NCI-H1417 (cell line): ENCODE data around the gene RAD23B.
A peak's percentile ranks its signal among the peaks of the same experiment; 100 is the strongest.
"Not testable (repeated sequence)": the region's sequence is repeated elsewhere in the genome, so short reads cannot be mapped to it uniquely, and the experiment has no call there.

Source experiments
- DNase-seq, 3 experiments: peaks; one replicate each; lab custom pipeline; 2025; lab: John Stamatoyannopoulos, UW

Gene RAD23B

DNA sequence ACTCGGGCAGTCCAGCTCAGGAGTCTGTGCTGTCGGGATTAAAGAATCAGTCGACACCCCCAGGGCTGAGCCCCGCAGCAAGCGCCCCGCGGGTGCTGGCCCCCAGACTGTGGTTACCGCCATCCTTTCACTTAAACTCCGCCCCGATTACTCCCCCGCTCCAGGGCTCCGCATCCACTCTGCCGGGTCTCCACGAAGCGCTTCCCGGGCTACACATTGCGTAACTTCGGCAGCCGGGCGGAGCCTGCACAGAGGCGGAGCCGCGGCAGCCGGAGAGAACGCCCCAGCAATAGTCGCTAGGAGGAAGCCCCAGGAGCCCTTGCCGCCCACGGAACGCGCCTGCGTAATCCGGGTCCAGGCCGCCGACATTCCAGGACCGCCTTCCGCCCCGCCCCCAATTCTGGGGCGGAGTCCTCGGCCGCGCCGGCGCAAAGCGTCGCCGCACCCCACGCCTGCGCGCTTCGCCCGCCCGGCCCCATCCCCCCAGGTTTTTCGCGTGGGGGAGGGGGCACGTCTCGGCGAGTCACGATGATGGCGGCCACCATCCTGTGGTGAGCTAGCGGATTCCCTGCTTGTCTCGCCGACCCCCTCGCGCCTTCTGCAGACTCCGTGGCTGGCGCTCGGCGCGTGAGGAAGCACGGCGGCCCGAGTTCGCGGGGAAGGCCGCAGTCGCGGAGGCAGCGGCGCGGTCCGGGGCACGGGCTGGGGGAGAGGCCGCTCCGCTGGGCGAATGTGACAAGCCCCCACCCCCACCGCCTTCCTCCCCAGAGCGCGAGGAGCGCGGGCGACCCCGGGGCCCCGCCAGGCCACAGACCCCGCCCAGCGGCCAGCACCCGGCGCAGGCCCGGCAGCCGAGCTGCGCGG is at the start of gene RAD23B:
TSS of gene RAD23B (plus strand) at position 521 of the 864 bp plus-strand sequence. CDS start 351 bp downstream, outside the sequence.
- peak; percentile 95 to 99 (median 99) for DNase-seq

DNA sequence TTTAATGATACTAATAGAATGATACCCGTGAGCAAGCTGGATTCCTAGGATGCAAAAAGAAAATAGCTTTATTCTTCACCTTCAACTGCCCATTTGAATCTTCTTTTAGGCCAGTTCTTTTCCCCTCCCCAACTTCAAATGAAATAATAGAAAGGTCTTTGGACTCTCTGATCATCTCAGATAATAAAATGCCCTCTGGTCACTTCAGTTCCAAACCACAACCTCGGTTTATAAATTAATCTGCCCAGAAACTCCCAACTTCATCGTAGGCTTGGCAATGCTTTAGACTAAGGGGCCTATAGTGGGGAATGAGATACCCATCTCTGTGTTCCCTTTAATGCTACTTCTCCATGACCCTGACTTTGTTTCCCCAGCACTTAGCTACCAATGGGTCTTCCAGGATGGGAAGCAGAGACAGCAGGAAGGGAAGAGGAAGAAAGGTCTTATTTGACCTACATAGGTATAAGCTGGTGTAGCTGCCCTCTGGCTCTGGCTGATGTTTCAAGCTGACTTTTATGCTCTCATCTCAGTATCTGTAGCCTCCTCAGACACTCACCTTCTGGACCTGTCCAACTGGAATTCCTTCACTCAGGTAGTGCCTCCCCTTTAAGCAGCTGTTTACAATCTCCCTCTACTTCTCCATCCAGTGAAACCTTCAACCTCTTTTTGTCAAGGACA is 47.2 kb upstream of the RAD23B start:
- DNase-seq = no peak

DNA sequence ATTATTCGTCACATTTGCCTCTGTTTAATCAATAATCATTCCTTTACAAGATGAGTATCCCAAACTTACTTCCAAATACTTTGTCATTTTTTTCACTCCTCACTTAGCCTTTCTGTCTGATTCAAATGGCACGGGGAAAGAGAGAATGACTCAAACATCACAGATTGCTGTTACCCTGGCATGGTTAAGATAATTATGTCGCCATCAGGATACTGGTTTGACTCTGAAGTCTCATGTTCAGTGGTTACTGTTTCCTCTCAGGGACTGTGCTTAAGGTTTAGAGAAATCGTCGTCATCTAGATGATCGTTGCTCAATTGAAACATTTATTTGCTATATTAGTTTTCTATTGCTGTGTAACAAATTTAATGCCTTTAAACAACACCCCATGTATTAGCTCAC is 45.2 kb upstream of the RAD23B start:
- DNase-seq = no peak

DNA sequence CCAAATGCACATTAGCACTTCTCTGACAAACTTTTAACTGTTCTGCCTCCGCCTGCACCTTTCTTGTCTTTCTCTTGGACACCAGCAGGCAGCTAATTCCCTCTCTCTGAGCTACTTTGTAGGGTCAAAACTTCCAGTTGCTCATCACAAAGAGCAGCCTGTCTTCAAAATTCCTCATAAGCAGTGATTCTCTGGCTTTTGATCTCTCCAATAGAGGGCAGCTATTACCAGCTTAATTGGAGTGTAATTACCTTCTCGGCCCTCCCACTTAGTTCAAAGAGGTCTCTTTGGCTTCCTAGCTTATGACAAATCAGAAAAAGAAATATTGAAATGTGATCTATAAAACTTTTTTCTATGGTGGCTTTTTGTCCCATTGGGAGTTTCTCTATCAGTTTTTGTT is 43.6 kb upstream of the RAD23B start:
- DNase-seq = peak in 2 of 3 experiments; percentile 25 to 66

DNA sequence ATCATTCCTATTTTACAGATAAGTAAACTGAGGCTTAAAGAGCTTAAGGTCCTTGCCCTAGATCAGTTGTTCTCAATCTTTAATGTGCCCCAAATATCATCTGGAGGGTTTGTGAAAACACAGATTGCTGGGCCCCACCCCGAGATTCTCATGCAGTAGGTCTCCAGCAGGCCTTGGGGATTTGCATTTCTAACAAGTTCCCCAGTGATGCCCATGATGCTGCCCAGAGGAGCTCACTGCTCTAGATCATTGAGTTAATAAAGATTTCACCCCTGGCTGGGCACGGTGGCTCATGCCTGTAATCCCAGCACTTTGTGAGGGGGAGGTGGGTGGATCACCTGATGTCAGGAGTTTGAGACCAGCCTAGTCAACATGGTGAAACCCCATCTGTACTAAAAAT is 42.8 kb upstream of the RAD23B start:
- DNase-seq = no peak

DNA sequence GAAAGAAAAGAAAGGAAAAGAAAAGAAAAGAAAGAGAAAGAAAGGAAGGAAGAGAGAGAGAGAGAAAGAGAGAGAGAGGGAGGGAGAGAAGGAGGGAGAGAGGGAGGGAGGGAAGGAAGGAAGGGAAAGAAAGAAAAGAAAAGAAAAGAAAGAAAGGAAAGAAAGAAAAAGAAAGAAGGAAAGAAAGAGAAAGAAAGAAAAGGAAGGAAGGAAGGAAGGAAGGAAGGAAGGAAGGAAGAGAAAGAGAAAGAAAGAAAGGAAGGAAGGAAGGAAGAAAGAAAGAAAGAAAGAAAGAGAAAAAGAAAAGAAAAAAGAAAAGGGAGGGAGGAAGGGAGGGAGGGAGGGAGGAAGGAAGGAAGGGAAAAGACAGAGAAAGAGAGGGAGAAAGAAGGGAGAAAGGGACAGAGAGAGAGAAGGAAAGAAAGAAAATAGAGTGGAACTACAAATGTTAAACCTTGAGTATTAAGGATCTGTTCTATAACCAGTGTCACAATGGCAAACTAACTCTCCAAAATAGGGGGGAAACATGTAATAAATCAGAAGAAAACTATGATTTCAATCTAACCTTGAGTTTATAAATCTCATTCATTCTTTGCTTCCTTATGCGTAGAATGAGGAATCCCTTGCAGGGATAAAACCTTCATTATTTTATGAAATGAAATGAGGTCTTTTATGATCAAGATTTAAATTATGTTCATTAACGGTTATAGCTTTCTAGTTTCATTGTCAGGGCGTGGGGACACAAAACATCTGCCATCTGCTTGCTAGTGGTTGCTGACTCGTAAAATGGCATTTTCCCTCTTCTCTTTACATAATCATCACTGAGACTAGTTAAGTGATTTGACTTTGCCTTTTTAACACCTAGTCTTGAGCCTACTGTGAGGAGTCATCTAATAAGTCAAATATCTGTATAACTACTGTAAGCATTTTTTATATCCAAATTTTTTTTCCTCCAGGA is 40.7 kb upstream of the RAD23B start:
- peak in 2 of 3 experiments; percentile 39 to 82 for DNase-seq

DNA sequence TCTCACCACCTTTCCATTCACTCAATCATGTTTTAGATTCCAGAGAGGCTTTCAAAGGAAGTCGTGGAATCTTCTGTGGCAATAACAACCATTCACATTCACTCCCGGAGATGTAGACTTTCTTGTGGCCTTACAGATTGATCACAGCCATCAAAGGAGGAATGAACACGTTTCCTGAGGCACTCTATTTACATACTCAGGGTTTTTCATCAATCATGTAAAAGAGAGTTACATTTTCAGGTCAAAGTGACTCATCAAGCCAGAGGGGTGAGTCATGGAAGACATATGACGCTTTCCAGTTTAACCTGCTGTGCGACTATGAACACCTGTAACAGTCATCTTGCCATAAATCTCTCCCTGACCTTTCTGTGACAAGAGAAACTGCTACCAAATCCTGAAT is 39.3 kb upstream of the RAD23B start:
- DNase-seq = peak in 2 of 3 experiments; percentile 65 to 93

DNA sequence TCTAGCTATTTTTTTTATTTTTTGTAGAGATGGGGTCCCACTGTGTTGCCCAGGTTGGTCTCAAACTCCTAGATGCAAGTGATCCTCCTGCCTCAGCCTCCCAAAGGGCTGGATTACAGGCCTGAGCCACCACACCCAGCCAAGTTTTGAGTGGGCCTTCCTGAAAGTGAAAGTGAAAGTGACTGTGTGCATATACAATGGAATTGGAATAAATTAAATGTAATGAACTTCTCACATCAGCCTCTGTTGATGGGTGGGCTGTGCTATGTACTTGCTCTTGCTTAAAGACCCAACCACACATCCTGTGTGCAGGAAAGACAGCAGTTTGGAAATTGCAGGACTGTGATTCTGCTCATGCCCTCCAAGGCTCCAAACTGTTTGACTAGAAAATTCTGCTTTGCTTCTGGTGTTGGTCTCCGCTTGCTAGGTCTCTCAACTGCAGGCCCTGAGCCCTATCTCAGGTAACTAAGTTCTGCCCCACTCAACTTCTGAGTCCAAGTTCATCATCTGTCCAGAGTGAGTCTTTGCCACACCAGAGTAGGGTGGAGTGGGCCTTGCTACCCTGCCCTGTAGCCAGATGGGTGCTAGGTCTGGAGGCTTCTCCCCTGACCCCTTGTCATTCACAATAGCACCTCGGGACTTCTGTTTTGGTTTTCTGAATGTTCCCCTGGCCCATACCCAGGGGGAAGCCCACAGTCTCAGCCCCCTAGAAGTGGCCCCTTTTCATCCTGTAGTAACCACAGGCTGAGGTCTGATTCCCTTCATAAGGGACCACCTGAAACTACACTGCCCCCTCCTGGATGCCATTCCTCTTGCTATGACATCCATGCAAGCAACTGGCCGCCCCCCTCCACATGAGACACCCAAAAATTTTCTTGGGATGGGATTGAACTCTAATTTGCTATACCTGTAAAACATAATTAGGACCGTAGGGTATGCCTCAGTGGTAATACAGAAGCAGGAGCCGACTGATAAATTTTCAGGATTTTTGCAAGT is 36.5 kb upstream of the RAD23B start:
- no peak for DNase-seq

DNA sequence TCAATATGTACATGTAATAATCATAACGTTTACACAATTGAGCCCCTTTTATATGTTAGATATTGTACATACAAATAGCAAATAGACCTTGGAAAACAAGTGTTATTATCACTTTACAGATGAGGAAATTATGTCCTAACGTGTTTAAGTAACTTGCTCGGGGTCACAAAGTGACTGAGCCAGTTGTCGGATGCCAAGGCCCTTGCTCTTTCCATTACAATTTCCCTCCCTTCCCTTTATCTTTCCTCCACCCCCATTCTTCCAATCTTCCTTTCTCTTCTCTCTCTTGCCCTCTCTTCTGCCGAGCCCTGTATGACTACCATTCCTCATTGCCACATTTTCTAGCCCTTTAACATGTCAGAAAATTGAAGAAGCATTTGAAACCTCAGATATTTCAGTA is 34.4 kb upstream of the RAD23B start:
- DNase-seq = no peak

DNA sequence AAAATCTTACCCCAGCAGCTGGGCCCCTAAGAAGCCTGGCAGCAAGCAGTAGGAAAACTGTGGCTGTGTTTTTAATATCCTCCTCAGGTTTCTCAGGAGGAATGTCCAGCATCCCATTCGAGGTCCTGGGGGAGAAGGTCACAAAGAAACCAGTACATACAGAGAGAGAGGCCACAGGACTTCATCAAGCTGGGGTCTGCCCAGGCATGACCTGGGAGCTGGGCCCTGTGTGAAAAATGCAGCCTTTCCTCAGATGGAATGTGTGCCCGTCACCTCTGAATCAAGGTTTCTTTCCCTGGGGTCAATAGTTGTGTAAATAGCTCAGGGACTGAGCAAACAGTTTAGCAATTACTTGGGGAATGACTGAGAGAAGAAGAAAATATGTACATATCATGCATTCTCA is 33.9 kb upstream of the RAD23B start:
- DNase-seq = peak in 1 of 3 experiments; percentile 25

DNA sequence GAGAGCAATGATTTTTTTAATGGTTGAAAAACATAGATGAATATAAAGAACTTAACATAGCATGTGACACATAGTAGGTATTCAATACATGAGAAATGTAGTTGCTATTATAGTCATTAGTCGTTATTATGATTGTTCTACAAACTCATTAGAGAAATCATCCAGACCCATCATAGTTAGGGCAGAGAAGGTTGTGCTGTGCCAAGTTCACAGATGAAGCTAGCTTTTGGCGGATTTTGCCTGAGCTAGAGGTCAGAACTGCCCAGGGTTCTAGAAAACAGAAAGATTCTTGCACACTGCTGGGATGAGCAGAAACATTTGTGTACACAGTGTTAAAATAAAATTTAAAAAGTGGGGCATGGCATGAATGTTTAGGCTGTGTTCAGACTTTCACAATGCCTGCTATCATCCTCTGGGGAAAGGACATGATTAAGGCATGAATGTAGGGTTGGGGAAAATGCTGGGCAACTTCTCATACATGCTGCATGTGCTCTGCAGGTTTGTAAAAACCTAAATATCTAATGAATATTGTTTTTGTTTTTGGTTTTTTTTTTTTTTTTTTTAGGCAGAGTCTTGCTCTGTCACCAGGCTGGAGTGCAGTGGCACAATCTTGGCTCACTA is 33.3 kb upstream of the RAD23B start:
- DNase-seq = no peak

DNA sequence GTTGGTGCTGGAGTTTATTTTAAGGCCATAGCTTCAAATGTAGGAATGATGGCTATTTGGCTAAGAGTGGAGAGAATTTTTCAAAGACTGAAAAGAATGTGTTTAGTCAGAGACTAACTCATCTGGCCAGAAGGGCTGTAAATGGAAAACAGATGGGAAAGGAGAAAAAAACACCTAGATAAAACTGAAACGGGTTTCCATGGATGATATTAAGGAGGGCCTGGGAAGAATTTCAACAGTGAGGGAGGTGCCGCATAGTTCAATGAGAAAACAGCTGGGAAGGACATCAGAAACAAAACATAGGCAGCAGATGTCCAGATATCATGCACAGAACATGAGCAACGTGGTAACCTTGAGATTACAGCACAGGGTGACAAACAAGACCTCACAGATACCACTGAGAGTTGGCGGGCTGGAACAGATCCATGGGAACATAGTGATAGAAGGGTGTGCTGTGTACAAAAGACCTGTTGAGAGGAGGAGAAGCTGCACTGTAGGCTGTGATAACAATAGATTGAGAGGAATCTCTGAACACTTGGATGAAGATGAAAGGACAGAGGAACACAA is 31.2 kb upstream of the RAD23B start:
- DNase-seq = peak in 1 of 3 experiments; percentile 2

DNA sequence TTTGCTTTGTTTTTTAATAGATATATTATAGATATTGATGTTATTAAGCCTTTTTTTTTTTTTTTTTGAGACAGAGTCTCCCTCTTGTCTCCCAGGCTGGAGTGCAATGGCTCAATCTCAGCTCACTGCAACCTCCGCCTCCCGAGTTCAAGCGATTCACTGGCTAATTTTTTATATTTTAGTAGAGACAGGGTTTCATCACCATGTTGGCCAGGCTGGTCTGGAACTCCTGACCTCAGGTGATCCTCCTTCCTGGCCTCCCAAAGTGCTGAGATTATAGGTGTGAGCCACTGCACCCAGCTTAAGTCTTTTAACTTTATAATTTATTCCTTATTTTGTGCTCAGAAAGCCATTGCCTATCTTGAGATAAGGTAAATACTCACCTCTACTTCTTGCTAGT is 24.2 kb upstream of the RAD23B start:
- DNase-seq = no peak

DNA sequence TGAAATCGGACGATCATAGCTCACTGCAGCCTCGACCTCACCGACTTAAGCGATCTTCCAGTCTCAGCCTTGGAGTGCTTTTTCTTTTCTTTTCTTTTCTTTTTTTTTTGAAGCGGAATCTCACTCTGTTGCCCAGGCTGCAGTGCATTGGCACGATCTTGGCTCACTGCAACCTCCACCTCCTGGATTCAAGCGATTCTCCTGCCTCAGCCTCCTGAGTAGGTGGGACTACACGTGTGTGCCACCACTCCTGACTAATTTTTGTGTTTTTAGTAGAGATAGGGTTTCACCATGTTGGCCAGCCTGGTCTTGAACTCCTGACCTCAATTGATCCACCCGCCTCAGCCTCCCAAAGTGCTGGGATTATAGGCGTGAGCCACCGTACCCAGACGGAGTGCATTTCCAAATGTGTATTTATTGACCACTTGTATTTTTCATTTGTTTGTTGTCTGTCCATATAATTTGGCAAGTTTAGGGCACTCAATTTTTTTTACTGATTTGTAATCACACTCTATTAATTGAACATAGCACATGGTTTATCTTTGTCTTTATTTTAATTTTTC is 23.2 kb upstream of the RAD23B start:
- DNase-seq = not testable (repeated sequence)

DNA sequence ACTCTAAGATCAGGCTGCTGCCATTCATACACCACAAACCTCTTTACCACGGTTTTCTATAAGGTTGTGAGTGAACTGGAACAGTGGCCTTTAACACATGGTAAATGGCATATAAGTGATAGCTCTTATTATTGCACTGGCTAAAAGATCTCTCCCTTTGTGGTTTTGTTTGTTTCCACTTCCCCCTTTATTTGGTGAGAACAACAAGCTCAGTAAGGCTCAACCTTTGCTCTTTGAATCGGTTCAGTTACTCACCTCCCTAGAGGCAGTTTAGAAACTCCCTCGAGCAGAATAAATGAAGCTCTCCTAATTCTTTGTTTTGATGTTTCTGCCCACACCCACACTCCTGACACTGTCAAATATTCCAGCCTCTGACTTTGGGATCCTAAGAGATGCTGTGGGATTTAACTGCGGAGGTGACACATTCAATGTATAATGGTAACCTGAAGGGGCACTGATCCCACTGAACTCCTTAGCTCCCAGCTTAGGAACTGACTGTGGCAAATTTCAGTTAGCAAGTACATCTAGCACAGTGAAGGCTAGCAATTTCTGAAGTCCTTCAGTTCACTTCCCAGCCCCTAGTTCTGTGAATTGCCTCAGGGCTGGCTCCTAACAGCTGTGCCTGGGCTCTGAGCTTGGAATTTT is 22.5 kb upstream of the RAD23B start:
- DNase-seq = peak in 2 of 3 experiments; percentile 26 to 29

DNA sequence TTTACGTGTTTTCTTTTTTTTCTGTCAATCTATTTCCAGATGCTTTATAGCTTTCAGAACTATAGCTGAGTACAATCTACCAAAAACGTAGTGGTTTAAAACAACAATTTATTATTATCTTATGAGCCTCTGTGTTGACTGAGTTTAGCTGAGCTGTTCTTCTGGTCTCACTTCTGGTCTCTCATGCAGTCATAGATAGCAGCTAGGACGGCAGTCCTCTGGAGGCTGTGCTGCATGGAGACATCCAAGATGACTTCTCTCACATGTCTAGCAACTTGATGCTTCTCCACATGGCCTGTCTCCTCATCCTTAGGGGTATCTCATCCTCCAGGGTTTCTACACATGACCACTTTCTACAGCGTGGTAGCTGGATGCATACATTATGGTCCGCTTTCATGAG is 22.0 kb upstream of the RAD23B start:
- DNase-seq = no peak

DNA sequence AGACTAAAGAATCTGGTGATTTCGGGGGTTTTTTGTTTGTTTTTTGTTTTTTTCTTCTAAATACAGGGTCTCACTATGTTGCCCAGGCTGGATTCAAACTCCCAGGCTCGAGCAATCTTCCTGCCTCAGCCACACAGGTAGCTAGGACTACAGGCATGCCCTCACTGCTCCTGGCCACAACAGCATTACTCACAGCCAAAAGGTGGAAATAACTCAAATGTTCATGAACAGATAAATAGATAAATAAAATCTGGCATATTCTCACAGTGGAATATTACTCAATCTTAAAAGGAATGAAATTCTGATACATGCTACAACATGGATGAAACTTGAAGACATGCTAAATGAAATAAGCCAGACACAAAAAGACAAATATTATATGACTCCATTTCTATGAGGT is 19.8 kb upstream of the RAD23B start:
- DNase-seq = no peak

DNA sequence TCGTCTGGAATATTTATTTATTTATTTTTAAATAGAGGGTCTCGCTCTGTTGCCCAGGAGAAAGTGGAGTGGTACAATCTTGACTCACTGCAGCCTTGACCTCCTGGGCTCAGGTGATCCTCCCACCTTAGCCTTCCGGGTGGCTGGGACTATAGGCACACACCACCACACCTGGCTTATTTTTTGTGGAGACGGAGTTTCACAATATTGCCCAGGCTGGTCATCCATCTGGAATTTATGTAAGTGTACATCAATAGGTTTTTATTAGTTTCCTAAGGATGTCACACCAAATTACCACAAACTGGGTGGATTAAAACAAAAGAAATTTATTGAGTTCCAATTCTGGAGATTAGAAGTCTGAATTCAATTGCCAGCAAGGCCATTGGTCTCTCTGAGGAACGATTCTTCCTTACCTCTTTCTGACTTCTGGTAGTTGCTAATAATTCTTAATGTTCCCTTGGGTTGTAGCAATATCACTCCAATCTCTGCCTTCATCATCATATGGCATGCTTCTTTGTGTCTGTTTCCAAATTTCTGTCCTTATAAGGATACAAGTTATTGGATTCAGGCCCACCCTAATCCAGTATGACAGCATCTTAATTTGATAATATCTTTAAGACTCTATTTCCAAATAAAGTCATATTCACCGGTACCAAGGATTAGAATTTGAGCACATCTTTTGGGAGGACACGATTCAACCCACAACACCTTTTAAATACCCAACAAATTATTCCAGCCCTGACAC is 16.3 kb upstream of the RAD23B start:
- DNase-seq = no peak
